ENCODE data around the gene TRIB2. TPM values are rescaled to one million over a fixed set of nuclear protein-coding genes. Genes with fewer than 3 reads are reported as not detected.

TRIB2 gene
- total RNA-seq, 1 experiment from 2014 or later: 145 TPM

DNA sequence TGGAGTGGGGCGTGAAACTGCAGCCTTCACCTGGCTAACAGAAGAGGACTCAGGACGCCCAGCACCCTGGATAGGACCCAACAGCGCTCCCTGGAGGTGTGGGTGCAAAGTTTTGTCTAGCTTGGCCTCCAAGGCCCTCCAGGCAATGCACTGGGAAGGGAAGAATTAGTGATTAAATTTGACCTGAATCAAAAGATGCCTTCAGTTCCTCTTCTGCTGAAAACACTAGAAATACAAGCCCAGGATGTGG is 779 bp upstream of the TRIB2 start:
- peak; percentile 91 for DNase-seq (ENCODE audit: low read depth, low spot score)
- in situ Hi-C loops (cut with HindIII; ENCODE audit: low pct_unique_long_range_greater_than_20kb, low sequenced_read_pairs): no loop called here

DNA sequence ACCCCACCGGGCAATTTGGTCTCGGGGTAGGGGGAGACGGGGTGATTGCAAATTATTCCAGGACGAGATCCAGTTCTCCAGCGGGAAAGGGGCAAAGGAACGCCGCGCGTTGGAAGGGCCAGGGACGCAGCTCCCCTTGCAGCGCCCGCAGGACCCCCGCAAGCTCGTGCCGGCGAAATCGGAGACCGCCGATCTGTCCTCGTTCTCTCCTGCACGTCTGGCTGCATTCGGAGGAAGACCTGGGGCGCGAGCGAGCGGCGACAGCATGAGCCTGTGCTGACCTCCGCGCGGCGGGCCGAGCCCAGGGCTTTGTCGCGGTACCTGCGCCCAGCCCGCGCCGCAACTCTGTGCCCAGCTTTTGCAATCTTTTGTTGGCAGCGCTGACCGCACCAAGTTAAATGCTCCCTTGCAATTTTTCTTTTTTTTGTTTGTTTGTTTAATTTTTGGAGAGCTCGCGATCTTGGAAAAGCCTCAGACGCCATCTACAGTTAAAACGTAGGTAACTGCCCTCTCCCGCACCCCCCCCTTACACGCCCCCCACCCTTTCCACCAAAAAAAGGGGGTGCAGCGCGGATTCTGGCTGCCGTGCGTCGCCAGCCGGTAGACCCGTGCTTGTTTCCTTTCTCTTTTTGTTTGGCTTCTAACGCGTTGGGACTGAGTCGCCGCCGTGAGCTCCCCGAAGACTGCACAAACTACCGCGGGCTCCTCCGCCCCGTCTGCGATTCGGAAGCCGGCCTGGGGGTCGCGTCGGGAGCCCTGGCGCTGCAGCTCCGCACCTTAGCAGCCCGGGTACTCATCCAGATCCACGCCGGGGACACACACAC is 667 bp downstream of the TRIB2 start:
- peak; percentile 79 for DNase-seq (ENCODE audit: low read depth, low spot score)
- in situ Hi-C loops (cut with HindIII; ENCODE audit: low pct_unique_long_range_greater_than_20kb, low sequenced_read_pairs): no loop called here

DNA sequence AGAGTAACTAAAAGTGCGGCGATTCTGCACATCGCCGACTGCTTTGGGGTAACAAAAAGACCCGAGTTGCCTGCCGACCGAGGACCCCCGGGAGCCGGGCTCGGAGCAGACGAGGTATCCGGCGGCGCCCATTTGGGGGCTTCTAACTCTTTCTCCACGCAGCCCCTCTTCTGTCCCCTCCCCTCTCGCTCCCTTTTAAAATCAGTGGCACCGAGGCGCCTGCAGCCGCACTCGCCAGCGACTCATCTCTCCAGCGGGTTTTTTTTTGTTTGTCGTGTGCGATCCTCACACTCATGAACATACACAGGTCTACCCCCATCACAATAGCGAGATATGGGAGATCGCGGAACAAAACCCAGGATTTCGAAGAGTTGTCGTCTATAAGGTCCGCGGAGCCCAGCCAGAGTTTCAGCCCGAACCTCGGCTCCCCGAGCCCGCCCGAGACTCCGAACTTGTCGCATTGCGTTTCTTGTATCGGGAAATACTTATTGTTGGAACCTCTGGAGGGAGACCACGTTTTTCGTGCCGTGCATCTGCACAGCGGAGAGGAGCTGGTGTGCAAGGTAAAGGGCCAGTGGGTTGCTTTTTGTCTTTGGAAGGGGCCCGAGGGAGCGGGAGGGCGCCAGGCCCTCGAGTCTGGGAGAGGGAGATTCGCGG is 1.4 kb downstream of the TRIB2 start:
- in situ Hi-C loops (cut with HindIII; ENCODE audit: low pct_unique_long_range_greater_than_20kb, low sequenced_read_pairs): no loop called here
- no peak for DNase-seq (ENCODE audit: low read depth, low spot score)

DNA sequence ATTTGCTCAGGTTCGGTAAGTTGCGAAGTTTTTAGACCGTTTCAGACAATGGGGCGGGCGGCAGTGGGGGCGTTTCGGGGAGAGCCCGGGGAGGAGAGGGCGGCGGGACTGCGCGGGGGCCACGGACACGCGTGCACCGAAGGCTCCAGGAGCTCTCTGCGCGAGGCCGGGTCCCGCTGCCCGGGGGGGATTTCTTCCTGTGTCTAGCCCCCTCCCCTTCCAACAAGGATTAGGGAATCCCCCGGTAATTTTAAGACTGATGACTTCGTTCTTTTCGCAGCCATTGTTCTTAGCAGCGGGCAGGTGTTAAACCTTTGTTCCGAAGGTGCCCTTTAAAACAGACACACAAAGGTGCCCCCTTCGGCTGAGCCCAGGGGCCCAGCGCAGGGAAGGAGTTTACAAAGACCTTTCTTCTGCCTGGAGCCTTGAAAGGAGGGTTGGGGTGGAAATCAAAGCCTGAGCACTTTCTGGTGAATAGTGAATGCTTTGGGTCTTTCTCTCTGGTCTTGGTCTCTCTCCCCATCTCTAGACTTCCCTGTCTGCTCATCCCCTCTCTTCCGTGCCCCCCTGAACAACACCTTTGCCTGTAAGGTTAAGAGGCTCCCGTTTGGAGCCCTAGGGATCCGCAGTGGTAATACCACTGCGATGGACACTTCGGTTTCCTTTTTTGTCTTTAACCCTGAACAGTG is 2.1 kb downstream of the TRIB2 start:
- in situ Hi-C loops (cut with HindIII; ENCODE audit: low pct_unique_long_range_greater_than_20kb, low sequenced_read_pairs): no loop called here

DNA sequence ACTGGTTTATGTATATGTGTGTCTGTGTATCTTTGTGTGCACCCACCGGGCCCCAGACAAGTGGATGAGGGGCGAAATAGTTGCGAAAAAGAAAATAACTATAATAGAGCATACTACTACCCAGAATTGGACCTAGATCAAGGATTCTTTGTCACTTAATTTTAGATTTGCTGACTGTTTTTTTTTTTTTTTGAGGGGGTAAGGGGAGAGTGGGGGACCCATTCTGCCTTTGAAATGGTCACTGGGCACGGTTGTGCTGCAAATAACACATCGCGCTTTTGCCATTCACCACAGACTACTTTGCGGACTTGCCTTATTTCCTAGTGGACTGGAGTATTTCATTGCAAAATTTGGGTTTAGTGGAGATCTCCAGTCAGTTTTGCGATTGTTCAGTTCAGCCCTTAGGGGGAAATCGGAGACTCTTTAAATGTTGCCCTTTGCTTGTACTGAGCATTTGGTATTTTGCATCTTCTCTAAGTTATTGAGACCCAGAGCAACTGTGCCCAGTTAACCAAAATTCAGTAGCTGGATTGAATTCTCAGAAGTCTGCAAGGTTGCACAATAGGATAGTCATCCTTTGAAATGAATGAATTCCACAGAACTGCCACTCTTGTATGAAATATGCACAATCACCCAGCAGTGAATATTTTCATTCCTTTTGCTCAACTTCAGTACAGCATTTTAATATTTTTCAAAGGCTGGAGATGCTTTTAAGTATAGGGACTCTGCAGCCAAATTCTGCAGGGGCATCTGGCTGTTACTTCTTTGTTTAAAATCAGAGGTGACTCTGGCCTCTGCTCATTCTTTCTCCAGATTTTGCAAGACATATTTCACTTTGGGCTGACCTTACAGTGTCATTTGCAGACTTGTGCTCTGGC is 2.9 kb downstream of the TRIB2 start:
- peak; percentile 59 for DNase-seq (ENCODE audit: low read depth, low spot score)
- in situ Hi-C loops (cut with HindIII; ENCODE audit: low pct_unique_long_range_greater_than_20kb, low sequenced_read_pairs): no loop called here

More for the DNA sequence above, 2.1 kb downstream of the TRIB2 start:
- DNase-seq (ENCODE audit: low read depth, low spot score): peak; percentile 54

DNA sequence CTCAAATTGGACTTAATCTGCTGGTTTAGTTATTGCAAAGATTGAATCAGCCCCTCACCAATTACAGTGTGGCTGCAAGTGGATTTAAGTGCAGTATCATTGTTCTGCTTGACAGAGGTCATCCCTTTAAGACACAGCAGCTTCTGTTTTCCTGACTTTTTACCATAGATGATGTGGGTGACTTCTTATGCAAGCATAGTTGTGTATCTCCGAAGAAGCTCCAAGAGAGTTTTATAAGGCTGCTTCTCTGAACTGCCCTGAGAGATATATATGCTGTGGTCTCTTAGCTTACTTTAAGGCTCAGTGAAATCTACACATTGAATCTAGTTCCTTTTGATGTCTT is 3.5 kb downstream of the TRIB2 start:
- in situ Hi-C loops (cut with HindIII; ENCODE audit: low pct_unique_long_range_greater_than_20kb, low sequenced_read_pairs): no loop called here
- DNase-seq (ENCODE audit: low read depth, low spot score): peak; percentile 63

DNA sequence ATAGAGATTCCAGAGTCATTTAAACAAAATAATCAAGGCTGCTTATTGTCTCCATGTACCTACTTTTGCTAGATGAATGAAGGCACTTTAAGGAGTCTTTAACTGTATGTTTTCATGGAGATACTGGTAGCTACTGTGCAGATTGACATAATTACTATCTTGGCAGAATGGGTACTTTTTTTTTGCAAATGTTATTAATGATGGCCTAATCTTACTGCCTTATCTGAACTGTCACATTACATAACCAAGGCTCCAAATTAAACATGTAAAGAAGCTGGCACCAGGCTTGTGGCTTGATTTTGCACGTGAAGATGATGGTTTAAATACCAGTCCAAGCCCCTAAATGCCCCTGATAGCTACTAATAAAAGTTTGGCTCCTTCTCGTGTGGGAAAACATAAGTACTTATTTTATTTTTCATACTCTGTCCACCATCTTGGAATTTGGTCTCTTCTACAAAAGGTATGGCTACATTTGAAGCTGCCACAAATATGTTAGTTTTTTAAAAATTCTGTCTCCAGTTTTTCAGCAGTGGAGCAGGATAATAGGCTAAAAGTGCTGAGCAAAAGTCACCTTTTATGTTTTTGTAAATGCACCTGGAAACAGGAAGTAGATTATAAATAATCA is 4.1 kb downstream of the TRIB2 start:
- no peak for DNase-seq (ENCODE audit: low read depth, low spot score)
- in situ Hi-C loops (cut with HindIII; ENCODE audit: low pct_unique_long_range_greater_than_20kb, low sequenced_read_pairs): no loop called here

DNA sequence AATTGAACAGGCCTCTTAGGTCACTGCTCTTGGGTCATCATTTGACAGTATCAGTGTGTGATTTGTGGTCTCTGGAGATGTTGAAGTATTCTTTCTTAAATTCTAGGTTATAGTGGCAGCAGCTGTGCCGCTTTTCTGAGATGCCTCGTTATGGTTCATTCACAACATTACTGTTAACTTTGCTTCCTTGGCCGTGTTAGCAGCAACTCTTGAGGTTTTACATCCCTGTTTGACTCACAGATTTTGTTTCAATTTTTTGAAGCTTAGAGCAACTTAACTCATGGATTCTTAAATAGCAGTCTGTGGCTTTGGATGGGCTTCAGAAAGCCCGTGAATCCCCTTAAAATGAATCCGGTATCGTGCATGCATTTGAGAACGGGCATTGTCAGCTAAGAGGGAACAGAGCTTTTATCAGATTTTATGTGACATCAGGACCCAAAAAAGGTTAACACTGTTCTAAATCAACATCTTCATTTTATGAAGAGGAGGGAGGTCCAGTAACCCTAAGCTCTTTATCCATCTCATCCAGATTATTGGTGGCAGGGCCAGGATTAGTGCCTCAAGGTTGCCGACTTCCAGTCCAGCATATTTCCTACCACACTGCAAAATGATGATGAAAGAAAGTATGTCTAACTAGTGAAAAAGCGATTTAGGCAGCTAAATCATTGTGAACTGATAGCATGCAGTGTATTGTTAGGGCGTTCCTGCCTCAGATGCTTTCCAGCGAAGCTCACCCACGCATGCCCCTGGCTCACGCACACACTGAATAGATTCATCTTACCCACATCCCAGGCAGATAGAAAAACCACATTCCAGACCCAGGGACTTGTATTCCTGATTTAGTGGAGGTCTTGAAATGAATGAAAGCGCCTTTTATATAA is 5.1 kb downstream of the TRIB2 start:
- peak; percentile 69 for DNase-seq (ENCODE audit: low read depth, low spot score)
- in situ Hi-C loops (cut with HindIII; ENCODE audit: low pct_unique_long_range_greater_than_20kb, low sequenced_read_pairs): no loop called here

DNA sequence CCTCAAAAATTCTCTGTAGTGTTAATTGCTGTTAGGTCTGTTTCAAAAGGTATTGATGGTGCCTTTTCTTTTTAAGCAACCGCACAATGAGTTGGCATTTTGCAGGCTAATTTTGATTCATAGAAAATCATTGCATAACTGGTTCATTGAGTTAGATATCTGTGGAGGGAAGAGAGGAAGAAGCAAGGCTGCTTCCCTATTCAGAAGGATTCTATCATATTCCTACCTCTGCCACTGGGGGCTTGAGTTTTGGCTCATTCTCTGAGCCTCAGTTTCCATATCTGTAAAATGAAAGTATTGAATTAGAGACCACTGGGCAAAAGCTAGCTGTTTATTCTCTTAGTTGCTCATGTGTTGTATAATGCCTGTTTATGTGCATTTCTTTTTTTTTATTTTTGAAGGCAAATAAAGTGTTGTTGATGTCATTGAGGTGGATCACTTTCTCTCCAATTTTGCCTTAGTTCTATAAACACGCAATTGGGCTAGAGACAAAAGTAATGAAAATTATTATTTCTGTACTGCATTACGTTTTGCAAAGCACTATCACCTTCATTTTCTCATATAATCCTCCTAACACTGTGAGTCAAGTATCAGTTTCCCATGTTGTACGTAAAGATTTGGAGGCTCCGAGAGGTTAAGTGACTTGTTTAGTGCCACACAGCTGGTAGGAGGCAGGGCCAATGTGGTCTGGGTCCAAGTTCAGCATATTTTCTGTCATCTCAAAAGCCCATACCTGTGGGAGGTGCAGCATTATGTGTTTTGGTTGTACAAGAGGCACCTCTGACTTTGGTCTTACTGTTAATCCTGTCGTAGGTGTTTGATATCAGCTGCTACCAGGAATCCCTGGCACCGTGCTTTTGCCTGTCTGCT is 5.9 kb downstream of the TRIB2 start:
- no peak for DNase-seq (ENCODE audit: low read depth, low spot score)
- in situ Hi-C loops (cut with HindIII; ENCODE audit: low pct_unique_long_range_greater_than_20kb, low sequenced_read_pairs): no loop called here

DNA sequence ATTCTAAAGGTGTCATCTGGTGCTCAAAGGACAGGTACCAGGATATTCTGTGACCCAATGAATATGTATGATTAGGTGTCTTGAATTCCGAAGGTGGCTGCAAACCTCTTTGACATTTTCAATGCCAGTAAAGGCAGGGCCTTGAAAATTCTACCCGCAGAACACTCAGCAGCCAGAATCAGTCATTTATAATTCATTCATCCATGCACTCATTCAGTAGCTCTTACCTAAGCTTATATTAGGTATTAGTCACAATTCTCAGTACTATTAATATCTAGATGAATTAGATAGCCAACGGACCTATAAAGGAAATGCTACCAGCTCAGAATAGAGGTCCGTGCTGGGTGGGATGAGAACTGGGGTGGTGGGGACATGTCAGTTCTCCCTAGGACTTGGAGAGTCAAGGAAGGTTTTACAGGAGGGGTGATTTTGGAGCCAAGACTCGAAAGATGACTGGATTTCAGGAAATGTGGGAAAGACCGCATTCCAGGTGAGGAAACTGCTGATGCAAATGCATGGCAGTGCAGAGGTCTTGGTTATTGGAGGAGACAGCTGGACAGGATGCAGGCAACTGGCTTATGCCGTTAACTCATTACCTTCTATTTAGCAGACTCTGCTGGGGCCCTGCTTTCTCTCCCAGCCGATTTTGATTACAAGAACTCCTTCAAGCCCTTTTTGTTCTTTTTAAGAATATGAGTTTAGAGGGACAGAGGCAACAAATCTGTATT is 7.2 kb downstream of the TRIB2 start:
- no peak for DNase-seq (ENCODE audit: low read depth, low spot score)
- in situ Hi-C loops (cut with HindIII; ENCODE audit: low pct_unique_long_range_greater_than_20kb, low sequenced_read_pairs): no loop called here

DNA sequence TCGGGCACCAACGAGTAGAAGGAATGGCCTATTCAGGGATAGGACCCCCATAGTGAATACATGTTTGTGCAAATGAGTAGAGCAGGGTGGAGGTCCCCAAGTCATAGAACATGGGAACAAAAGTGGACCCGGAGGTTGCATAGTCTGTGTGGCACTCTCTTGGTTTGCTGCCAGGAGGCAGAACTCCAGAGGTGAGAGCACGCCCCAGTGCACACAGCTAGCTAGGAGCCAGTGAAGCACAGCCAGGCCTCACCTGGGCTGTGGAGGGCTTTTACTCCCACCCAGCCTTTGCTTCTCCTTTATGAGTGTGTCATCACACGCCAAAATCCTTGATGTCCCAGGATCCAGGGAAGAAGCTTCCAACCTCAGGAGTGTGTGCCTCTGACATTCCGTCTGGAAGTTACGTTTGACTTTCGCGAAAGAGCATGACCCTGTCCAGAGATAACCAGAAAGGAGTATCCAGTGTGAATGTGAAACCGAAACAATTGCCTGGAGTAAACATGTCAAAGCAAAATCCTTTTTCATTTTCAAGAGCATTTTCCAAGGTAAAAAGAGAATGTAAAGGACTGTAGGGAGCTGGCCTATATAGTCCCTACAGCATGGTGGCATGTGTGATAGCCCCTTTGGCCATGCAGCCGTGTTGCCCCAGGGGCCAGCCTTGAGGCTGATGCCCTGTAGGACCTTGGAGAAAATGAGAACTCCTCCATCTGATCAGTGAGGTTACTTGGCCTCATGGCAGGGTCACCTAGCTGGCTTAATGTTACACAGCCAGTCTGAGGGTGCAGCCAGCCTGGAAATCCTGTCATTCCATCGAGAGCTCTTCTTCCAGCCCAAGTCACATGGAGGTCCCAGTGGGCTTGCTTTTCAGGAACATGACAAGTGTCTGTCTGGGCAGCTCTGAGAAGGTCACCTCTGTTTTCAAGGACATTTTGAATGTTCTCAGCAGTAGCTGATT is 8.8 kb downstream of the TRIB2 start:
- DNase-seq (ENCODE audit: low read depth, low spot score): no peak
- in situ Hi-C loops (cut with HindIII; ENCODE audit: low pct_unique_long_range_greater_than_20kb, low sequenced_read_pairs): loop anchor here (25.0 kb wide), 1 partner anchor 212 kb away; no protein-coding TSS in a partner anchor

DNA sequence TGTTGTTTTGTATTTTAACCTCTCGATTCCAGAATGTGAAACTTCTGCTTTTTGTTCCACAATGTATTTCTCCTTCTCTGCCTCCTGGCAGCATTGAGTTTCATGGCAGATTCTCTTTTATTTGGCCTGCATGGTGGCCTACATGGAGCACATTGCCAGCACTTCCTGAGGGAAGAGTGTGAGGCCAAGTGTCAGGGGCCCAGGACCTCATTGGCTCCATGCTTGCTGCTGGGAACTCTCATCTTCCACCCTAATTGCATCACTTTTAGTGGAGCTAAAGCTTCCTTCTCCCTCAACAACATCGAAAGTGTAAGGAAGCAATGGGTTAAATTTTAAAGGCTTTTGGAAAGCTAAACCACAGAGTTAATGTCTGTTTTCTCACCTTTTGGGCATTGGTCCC is 9.5 kb downstream of the TRIB2 start:
- in situ Hi-C loops (cut with HindIII; ENCODE audit: low pct_unique_long_range_greater_than_20kb, low sequenced_read_pairs): loop anchor here (25.0 kb wide), 1 partner anchor 211 kb away; no protein-coding TSS in a partner anchor
- DNase-seq (ENCODE audit: low read depth, low spot score): no peak

DNA sequence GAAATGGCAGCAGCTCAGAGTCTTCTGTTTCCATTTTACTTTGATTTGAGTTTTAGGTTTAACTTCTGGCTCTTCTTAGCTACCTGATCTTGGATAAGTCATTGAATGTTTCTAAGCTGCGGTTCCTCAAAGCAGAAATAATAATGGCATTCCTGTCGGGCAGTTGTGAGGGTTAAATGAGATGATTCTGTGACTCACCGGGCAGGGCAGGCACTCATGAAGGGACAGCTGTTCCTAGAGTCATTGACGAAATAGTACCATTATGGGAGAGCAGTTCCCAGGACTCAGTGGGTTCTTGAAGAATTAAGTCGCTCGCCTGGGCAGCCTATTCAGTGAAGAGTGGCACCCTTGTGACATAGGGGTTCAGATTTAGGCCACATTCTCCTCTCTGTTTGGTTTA is 10.3 kb downstream of the TRIB2 start:
- no peak for DNase-seq (ENCODE audit: low read depth, low spot score)
- in situ Hi-C loops (cut with HindIII; ENCODE audit: low pct_unique_long_range_greater_than_20kb, low sequenced_read_pairs): loop anchor here (25.0 kb wide), 1 partner anchor 210 kb away; no protein-coding TSS in a partner anchor

DNA sequence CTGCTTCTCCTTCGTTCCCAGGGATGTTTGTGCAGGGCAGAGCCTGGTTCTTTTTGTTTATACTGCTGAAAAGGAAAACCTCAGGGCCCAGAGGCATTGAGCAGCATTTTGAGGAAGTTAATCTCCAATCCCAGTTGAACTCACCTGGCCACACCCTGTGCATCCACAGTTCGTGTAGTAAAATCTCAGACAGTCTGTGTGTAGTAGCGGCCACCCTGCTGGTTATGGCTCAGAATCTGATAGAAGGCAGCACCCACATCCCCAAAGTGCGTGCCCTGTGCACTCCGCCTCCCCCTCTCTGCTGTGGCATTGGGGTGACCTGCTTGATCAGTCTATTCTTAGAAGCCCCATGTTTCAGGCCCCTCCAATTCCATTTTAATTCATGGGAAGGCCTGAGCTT is 10.9 kb downstream of the TRIB2 start:
- in situ Hi-C loops (cut with HindIII; ENCODE audit: low pct_unique_long_range_greater_than_20kb, low sequenced_read_pairs): loop anchor here (25.0 kb wide), 1 partner anchor 210 kb away; no protein-coding TSS in a partner anchor
- DNase-seq (ENCODE audit: low read depth, low spot score): no peak

All from SK-MEL-5 (cell line).